ENCODE measurements around the gene HSPB6.

Gene HSPB6

DNA sequence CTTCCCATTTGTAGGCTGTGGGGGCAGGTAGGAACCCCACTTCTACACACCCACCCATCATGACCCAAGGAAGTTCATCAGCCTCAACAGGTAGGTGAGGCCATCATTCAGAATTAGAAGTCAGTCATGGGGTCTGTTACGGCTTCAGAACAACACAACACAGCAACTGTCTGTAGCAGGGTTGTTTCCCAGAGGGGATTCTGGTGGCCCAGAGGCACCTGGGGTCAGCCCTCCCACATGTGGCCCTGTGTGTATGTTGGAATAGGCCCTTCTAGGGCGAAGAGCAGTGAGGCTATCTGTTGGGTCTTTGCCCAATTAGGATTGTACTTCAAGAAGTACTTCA lies 18.0 kb downstream of the HSPB6 start:
- Histone ChIP-seq H2AFZ (ENCODE audit: low read length) (no peak overlapping the region), H3K27ac (replicated peaks; ENCODE audit: low read length) (no peak overlapping the region), H4K8ac (ENCODE audit: low read depth, low read length) (no peak overlapping the region), H2BK12ac (ENCODE audit: low read length) (no peak overlapping the region), H2BK5ac (ENCODE audit: low read length) (no peak overlapping the region), H2BK15ac (ENCODE audit: low read length) (no peak overlapping the region), H3K79me1 (ENCODE audit: low read depth, low read length) (peaks cover 9% of the 10 kb centered on the region), H3K23ac (ENCODE audit: low read depth, low read length, poor library complexity) (no peak overlapping the region), H3K4ac (ENCODE audit: low read length) (no peak overlapping the region), H3K4me3 (ENCODE audit: low read length in 2 of 2) (no peak overlapping the region), H4K91ac (ENCODE audit: low read depth, low read length, poor library complexity) (no peak overlapping the region), H3K14ac (ENCODE audit: low read length) (no peak overlapping the region), H3K9me3 (replicated peaks in 1 of 2; ENCODE audit: control insufficient read depth in 2 of 2, insufficient read depth in 1 of 2, low read depth in 1 of 2, low read length in 2 of 2) (no peaks in the 10 kb centered on the region), H3K4me1 (ENCODE audit: control insufficient read depth in 2 of 2, insufficient read depth in 1 of 2, low read depth in 1 of 2, low read length in 2 of 2) (peaks cover 2 to 5% of the 10 kb centered on the region in 2 donors), H3K36me3 (replicated peaks in 1 of 2; ENCODE audit: control insufficient read depth in 2 of 2, insufficient read depth in 2 of 2, low read length in 2 of 2) (peaks cover 45 to 66% of the 10 kb centered on the region in 2 donors), H3K4me2 (ENCODE audit: insufficient read depth, low read length, poor library complexity, severe bottlenecking) (no peak overlapping the region), H3K18ac (ENCODE audit: low read length) (no peak overlapping the region), H2AK5ac (ENCODE audit: low read depth, low read length) (no peak overlapping the region), H2BK120ac (ENCODE audit: low read depth, low read length) (no peak overlapping the region), H3K9ac (ENCODE audit: low read depth, low read length, poor library complexity) (no peak overlapping the region), H3K27me3 (ENCODE audit: control insufficient read depth in 3 of 3, insufficient read depth in 3 of 3, low read depth in 1 of 3, low read length in 3 of 3) (no peaks in the 10 kb centered on the region)
- no CpG with 5 or more reads among the region's 2 CpGs for WGBS, 2 donors (ENCODE audit: extremely low coverage in 2 of 2, insufficient read length in 2 of 2, insufficient replicate concordance in 1 of 2)
- DNase-seq (ENCODE audit: low spot score): no peak

DNA sequence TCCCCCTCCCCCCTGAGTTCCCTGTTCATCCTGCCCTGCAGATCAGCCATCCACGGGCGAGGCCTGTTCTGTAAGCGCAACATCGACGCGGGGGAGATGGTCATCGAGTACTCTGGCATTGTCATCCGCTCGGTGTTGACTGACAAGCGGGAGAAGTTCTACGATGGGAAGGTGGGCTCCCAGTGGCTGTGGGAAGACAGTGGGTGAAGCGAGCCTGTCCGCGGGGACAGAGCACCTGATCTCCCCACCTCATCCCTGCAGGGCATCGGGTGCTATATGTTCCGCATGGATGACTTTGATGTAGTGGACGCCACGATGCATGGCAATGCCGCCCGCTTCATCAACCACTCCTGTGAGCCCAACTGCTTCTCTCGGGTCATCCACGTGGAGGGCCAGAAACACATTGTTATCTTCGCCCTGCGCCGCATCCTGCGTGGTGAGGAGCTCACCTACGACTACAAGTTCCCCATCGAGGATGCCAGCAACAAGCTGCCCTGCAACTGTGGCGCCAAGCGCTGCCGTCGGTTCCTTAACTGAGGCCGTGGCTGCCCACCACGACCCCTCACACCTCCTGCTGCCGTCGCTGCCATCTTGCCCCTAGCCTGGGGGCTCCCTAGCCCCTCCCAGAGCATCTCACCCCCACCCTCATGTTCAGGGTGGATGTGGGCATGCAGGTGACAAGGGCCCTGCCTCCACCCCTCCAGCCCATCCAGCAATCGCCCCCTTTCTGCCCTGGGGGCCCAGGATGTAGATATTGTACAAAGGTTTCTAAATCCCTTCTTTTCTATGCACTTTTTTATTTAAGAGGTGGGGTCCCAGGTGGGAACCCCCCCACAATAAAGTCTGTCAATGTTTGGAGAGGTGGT lies 18.6 kb downstream of the HSPB6 start:
- Histone ChIP-seq H2BK5ac (ENCODE audit: low read length) (peak overlapping the region; percentile 87), H3K36me3 (replicated peaks in 1 of 2; ENCODE audit: control insufficient read depth in 2 of 2, insufficient read depth in 2 of 2, low read length in 2 of 2) (peaks cover 46 to 72% of the 10 kb centered on the region in 2 donors), H2BK12ac (ENCODE audit: low read length) (no peak overlapping the region), H3K79me1 (ENCODE audit: low read depth, low read length) (peaks cover 9% of the 10 kb centered on the region), H3K18ac (ENCODE audit: low read length) (no peak overlapping the region), H2BK15ac (ENCODE audit: low read length) (no peak overlapping the region), H3K9ac (ENCODE audit: low read depth, low read length, poor library complexity) (peak overlapping the region; percentile 70), H3K9me3 (replicated peaks in 1 of 2; ENCODE audit: control insufficient read depth in 2 of 2, insufficient read depth in 1 of 2, low read depth in 1 of 2, low read length in 2 of 2) (no peaks in the 10 kb centered on the region), H3K27me3 (ENCODE audit: control insufficient read depth in 3 of 3, insufficient read depth in 3 of 3, low read depth in 1 of 3, low read length in 3 of 3) (no peaks in the 10 kb centered on the region), H3K27ac (replicated peaks; ENCODE audit: low read length) (no peak overlapping the region), H3K4me1 (ENCODE audit: control insufficient read depth in 2 of 2, insufficient read depth in 1 of 2, low read depth in 1 of 2, low read length in 2 of 2) (peaks cover 2 to 5% of the 10 kb centered on the region in 2 donors), H3K4me2 (ENCODE audit: insufficient read depth, low read length, poor library complexity, severe bottlenecking) (no peak overlapping the region), H4K91ac (ENCODE audit: low read depth, low read length, poor library complexity) (no peak overlapping the region), H3K23ac (ENCODE audit: low read depth, low read length, poor library complexity) (peak overlapping the region; percentile 80), H2AK5ac (ENCODE audit: low read depth, low read length) (no peak overlapping the region), H4K8ac (ENCODE audit: low read depth, low read length) (no peak overlapping the region), H3K4me3 (ENCODE audit: low read length in 2 of 2) (no peak overlapping the region), H2AFZ (ENCODE audit: low read length) (no peak overlapping the region), H2BK120ac (ENCODE audit: low read depth, low read length) (no peak overlapping the region), H3K14ac (ENCODE audit: low read length) (no peak overlapping the region), H3K4ac (ENCODE audit: low read length) (no peak overlapping the region)
- DNase-seq (ENCODE audit: low spot score): no peak
- WGBS, 2 donors (ENCODE audit: extremely low coverage in 2 of 2, insufficient read length in 2 of 2, insufficient replicate concordance in 1 of 2): no CpG with 5 or more reads among the region's 37 CpGs

DNA sequence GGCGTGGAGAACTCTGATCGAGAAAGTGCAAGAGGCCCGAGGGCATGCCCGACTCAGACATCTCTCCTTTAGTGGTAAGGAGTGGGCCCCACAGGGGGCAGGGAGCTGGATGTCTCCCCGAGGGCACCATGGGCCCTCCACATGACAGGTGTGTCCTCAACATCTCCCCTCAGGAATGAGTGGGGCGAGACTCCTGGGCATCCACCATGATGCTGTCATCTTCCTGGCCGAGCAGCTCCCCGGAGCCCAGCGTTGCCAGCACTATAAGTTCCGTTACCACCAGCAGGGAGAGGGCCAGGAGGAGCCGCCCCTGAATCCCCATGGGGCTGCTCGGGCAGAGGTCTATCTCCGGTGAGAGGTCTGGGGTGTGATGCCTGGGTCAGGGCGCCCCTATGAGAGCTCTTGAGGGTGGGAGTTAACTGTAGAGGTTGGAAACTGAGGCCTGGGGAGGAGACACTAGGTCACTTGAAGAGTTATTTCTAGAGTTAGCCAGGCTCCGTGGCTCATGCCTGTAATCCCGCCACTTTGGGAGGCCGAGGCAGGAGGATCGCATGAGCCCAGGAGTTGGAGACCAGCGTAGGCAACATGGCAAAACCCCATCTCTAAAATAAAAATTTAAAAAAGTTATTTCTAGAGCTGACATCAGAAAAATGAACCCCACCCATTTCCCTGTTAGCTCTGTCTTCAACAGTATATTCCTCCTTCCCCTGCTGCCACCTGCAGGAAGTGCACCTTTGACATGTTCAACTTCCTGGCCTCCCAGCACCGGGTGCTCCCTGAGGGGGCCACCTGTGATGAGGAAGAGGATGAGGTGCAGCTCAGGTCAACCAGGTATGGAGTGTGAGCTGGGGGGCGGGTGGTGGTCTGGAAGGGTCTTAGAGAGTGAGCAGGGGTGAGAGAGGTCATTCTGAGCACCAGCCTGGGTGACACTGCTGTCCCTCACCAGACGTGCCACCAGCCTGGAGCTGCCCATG lies 19.6 kb downstream of the HSPB6 start:
- no peak overlapping the region for H3K4ac ChIP-seq (ENCODE audit: low read length)
- H3K4me1 ChIP-seq (ENCODE audit: control insufficient read depth in 2 of 2, insufficient read depth in 1 of 2, low read depth in 1 of 2, low read length in 2 of 2): peaks cover 2 to 5% of the 10 kb centered on the region in 2 donors
- no peak overlapping the region for H2BK12ac ChIP-seq (ENCODE audit: low read length)
- H2BK120ac ChIP-seq (ENCODE audit: low read depth, low read length): no peak overlapping the region
- H3K27ac ChIP-seq (replicated peaks; ENCODE audit: low read length): no peak overlapping the region
- H4K91ac ChIP-seq (ENCODE audit: low read depth, low read length, poor library complexity): no peak overlapping the region
- no peaks in the 10 kb centered on the region for H3K27me3 ChIP-seq (ENCODE audit: control insufficient read depth in 3 of 3, insufficient read depth in 3 of 3, low read depth in 1 of 3, low read length in 3 of 3)
- H2BK15ac ChIP-seq (ENCODE audit: low read length): no peak overlapping the region
- no peak overlapping the region for H3K4me3 ChIP-seq (ENCODE audit: low read length in 2 of 2)
- no peak overlapping the region for H3K14ac ChIP-seq (ENCODE audit: low read length)
- H3K4me2 ChIP-seq (ENCODE audit: insufficient read depth, low read length, poor library complexity, severe bottlenecking): no peak overlapping the region
- H2AFZ ChIP-seq (ENCODE audit: low read length): no peak overlapping the region
- H3K18ac ChIP-seq (ENCODE audit: low read length): no peak overlapping the region
- no peak overlapping the region for H2AK5ac ChIP-seq (ENCODE audit: low read depth, low read length)
- no peaks in the 10 kb centered on the region for H3K9me3 ChIP-seq (replicated peaks in 1 of 2; ENCODE audit: control insufficient read depth in 2 of 2, insufficient read depth in 1 of 2, low read depth in 1 of 2, low read length in 2 of 2)
- H2BK5ac ChIP-seq (ENCODE audit: low read length): no peak overlapping the region
- WGBS, 2 donors (ENCODE audit: extremely low coverage in 2 of 2, insufficient read length in 2 of 2, insufficient replicate concordance in 1 of 2): no CpG with 5 or more reads among the region's 22 CpGs
- peak overlapping the region; percentile 44 for H3K9ac ChIP-seq (ENCODE audit: low read depth, low read length, poor library complexity)
- no peak overlapping the region for H3K23ac ChIP-seq (ENCODE audit: low read depth, low read length, poor library complexity)
- H3K79me1 ChIP-seq (ENCODE audit: low read depth, low read length): peaks cover 10% of the 10 kb centered on the region
- DNase-seq (ENCODE audit: low spot score): no peak
- peaks cover 44 to 74% of the 10 kb centered on the region in 2 donors for H3K36me3 ChIP-seq (replicated peaks in 1 of 2; ENCODE audit: control insufficient read depth in 2 of 2, insufficient read depth in 2 of 2, low read length in 2 of 2)
- H4K8ac ChIP-seq (ENCODE audit: low read depth, low read length): no peak overlapping the region

DNA sequence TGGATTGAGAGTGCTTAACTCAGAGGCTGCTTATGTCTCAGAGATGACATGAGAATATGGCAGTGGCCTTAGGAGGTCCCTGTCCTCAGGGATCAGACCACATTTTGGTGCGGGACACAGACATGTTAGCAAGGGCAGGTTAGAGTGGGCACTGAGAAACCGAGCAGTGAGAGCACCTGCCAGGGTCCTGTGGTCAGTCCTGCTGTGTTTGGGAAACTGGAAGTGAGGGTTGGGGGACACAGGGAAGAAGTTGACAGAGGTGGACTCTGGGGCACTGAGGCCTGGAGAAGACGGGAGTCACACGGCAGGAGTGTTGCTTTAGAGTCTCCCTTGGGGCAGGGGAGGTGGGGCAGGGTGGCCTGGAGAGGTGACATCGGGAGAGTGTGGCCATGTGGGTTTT lies 21.9 kb downstream of the HSPB6 start:
- Histone ChIP-seq H2AK5ac (ENCODE audit: low read depth, low read length) (no peak overlapping the region), H3K4me2 (ENCODE audit: insufficient read depth, low read length, poor library complexity, severe bottlenecking) (no peak overlapping the region), H2BK120ac (ENCODE audit: low read depth, low read length) (no peak overlapping the region), H3K9ac (ENCODE audit: low read depth, low read length, poor library complexity) (no peak overlapping the region), H3K14ac (ENCODE audit: low read length) (no peak overlapping the region), H4K91ac (ENCODE audit: low read depth, low read length, poor library complexity) (no peak overlapping the region), H3K79me1 (ENCODE audit: low read depth, low read length) (peaks cover 13% of the 10 kb centered on the region), H3K27me3 (ENCODE audit: control insufficient read depth in 3 of 3, insufficient read depth in 3 of 3, low read depth in 1 of 3, low read length in 3 of 3) (no peaks in the 10 kb centered on the region), H4K8ac (ENCODE audit: low read depth, low read length) (no peak overlapping the region), H3K23ac (ENCODE audit: low read depth, low read length, poor library complexity) (no peak overlapping the region), H3K27ac (replicated peaks; ENCODE audit: low read length) (no peak overlapping the region), H2BK15ac (ENCODE audit: low read length) (no peak overlapping the region), H2BK5ac (ENCODE audit: low read length) (no peak overlapping the region), H2AFZ (ENCODE audit: low read length) (no peak overlapping the region), H3K18ac (ENCODE audit: low read length) (no peak overlapping the region), H3K9me3 (replicated peaks in 1 of 2; ENCODE audit: control insufficient read depth in 2 of 2, insufficient read depth in 1 of 2, low read depth in 1 of 2, low read length in 2 of 2) (no peaks in the 10 kb centered on the region), H3K36me3 (replicated peaks in 1 of 2; ENCODE audit: control insufficient read depth in 2 of 2, insufficient read depth in 2 of 2, low read length in 2 of 2) (peaks cover 64 to 95% of the 10 kb centered on the region in 2 donors), H3K4me1 (ENCODE audit: control insufficient read depth in 2 of 2, insufficient read depth in 1 of 2, low read depth in 1 of 2, low read length in 2 of 2) (peaks cover 2 to 4% of the 10 kb centered on the region in 2 donors), H3K4me3 (ENCODE audit: low read length in 2 of 2) (no peak overlapping the region), H3K4ac (ENCODE audit: low read length) (no peak overlapping the region), H2BK12ac (ENCODE audit: low read length) (no peak overlapping the region)
- no peak for DNase-seq (ENCODE audit: low spot score)
- no CpG with 5 or more reads among the region's 5 CpGs for WGBS, 2 donors (ENCODE audit: extremely low coverage in 2 of 2, insufficient read length in 2 of 2, insufficient replicate concordance in 1 of 2)

Data from neuronal stem cell (in vitro differentiated cells).